ENCODE measurements around the gene TTLL6. TPM values are rescaled to one million over a fixed set of nuclear protein-coding genes. Genes with fewer than 3 reads are reported as not detected.

Gene TTLL6
- 0.22 TPM in 1 of 2 replicates, not detected in the other for total RNA-seq

DNA sequence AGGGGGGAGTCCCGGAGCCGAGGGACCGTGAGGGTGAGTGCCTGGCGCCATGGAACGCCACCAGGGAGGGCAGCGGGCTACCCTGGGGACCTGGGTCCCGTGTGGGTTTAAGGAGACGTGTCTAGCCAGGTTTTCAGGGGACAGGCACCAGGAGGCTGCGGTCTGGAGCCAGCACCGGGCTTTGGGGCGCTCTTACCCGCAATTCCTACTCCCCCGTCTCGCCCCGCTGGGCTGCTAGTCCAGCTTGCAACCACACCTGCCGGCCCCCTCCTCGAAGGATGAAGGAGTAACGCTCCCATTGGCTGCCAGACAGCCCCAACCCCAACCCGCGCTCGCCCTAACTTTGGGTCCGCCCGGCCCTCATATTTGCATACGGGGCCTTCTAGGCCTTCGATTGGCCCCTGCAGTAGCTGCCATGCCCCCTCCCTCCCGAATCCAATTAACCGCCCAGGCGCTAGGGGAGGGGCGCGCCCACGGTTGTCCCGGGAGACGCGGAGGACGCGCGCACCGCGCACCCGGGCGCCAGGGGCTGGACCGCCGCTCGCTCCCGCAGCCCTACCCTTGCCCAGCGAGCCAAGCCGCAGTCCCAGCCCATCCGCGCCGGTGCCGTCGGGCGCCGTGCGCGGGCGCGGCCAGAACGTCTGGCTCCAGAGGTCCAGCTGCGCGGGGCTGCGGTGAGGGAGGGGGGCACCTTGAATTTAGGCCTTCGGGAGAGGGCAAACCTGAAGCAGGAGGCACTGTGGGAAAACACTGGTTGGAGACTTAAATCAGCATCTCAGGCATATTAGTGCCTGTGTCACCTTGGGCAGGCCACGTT lies at the start of gene TTLL6:
TSS of gene TTLL6 (minus strand) at position 456 of the 817 bp plus-strand sequence. CDS start at position 299, 157 bp downstream.
- TF ChIP-seq, protein P1, sequence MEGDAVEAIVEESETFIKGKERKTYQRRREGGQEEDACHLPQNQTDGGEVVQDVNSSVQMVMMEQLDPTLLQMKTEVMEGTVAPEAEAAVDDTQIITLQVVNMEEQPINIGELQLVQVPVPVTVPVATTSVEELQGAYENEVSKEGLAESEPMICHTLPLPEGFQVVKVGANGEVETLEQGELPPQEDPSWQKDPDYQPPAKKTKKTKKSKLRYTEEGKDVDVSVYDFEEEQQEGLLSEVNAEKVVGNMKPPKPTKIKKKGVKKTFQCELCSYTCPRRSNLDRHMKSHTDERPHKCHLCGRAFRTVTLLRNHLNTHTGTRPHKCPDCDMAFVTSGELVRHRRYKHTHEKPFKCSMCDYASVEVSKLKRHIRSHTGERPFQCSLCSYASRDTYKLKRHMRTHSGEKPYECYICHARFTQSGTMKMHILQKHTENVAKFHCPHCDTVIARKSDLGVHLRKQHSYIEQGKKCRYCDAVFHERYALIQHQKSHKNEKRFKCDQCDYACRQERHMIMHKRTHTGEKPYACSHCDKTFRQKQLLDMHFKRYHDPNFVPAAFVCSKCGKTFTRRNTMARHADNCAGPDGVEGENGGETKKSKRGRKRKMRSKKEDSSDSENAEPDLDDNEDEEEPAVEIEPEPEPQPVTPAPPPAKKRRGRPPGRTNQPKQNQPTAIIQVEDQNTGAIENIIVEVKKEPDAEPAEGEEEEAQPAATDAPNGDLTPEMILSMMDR (conservative IDR thresholded peaks at IDR 0.05; ENCODE audit: low read depth, low read length): no peak
- peak within 1 kb of the TSS; percentile 53 for H3K4me3 ChIP-seq (ENCODE audit: low read depth, low read length)
- no peak for DNase-seq (ENCODE audit: low read depth)

DNA sequence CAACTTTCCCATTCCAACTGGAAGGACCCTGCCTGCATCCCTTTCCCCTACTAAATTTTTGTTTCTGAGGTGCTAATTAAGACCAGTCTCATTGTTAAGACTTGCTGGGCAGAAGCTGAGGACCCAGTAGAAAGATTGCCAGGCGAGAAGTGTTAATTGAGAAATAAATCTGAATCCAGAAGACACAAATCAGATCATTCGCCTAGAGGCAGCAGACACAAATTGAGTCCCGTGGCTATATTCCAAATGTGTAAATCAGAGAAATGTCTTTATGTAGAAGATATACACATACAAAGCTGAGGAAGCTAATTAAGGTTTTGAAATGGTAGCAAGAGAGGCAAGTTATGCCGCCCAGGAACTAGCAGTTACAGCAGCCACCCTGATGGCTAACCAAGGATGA lies 43.4 kb upstream of the TTLL6 start:
- DNase-seq (ENCODE audit: low read depth): no peak
- TF ChIP-seq, protein P1 (conservative IDR thresholded peaks at IDR 0.05; ENCODE audit: low read depth, low read length): no peak
- no peak overlapping the region for H3K4me3 ChIP-seq (ENCODE audit: low read depth, low read length)

DNA sequence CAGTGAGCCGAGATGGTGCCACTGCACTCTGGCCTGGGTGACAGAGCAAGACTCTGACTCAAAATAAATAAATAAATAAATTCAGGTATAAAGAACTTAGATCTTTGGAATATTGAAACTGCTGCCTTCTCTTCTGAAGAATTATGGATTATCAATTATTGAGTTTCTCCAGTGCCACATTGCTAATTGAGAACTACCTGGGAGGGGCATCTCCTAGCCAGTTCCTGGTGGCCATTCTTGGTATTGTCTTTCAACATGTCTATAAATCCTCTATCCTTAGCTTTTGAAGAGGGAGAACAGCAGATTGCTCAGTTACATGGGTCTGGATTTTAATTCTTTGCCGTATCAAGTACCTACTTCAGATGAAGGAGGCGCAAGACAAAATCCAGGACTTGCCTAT lies 43.0 kb upstream of the TTLL6 start:
- no peak for DNase-seq (ENCODE audit: low read depth)
- no peak overlapping the region for H3K4me3 ChIP-seq (ENCODE audit: low read depth, low read length)

DNA sequence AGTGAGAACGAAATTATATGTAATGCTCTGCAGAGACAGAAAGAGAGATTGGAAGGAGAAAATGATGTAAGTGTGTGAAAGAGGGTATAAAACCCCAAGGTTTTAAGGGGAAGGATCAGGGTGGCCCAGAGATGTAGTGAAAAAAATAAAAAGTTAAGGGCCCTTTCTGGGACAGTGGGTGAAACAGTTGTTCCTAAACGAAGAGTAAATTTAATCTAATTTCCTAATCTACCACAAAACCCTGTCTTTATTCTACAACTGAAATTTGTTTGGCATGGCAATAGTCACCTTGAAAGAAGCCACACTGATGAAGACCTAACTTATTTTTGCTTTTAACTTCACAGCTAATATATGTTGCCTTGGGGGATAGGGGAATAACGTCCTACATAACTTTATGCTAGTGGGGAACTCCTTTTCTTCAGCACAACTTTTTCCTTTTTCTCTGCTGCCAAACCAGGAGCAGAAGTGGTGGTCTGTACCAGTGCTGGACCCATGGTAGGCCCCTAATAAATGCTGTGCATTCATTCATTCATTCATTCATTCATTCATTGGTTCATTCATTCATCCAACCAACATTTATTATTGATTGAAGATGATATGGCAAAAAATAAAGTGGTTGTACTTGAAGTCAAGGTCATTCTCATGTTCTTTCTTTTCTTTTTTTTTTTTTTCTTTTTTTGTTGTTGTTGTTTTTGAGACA lies 39.2 kb upstream of the TTLL6 start:
- H3K4me3 ChIP-seq (ENCODE audit: low read depth, low read length): no peak overlapping the region
- DNase-seq (ENCODE audit: low read depth): no peak
- TF ChIP-seq, protein P1 (conservative IDR thresholded peaks at IDR 0.05; ENCODE audit: low read depth, low read length): no peak

More for the DNA sequence above, 43.0 kb upstream of the TTLL6 start:
- TF ChIP-seq, protein P1 (conservative IDR thresholded peaks at IDR 0.05; ENCODE audit: low read depth, low read length): peak; percentile 29

DNA sequence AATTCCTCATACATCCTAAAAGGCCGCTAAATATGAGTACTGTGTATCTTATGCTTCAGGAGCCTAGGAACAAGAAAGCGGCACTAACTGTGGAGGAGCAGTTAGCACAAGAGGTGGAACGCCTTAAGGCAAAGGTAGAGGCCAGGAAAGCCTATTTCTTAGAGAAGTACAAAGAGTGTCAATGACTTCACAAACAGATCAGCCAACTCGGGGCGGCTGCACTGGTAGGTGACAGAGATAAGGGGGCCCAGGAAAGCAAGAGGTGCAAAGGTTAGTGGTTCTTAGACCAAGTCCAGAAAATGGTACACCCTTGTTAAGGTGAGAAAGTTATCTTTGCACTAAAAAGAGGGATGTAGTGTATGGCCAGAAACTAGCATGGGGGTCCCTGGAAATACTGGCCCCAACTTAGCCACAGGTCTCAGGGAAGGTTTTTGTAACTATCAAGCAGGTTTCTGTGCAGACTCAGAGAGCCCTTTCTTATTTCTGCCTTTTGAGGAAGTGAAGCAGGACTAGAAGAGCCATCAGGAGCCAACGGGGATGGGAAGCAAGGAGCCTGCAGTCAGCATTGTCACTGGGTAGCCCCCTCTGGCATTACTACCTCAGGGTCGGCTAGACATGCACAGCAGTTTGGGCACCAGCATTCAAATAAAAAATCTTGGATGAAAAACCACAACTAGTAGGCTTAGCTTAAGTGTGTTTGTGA lies 37.9 kb upstream of the TTLL6 start:
- TF ChIP-seq, protein P1 (conservative IDR thresholded peaks at IDR 0.05; ENCODE audit: low read depth, low read length): no peak

DNA sequence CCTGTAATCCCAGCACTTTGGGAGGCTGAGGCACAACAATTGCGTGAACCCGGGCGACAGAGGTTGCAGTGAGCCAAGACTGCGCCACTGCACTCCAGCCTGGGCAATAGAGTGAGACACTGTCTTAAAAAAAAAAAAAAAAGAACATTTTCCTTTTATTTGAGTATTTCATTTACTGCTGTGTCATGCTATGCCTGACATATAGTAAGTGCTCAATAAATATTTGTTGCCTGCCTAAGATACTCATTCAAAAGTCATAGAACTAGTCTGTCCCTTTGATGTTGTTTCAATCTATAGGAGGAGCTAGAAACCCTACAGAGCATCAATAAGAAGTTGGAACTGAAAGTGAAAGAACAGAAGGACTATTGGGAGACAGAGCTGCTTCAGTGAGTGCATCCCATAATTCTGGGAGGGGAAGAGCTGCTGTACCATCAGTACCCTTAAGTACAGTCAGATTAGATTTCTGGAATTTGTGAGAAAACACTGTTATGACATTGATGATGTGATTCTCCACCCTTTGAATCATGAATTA lies 33.8 kb upstream of the TTLL6 start:
- H3K4me3 ChIP-seq (ENCODE audit: low read depth, low read length): no peak overlapping the region
- TF ChIP-seq, protein P1 (conservative IDR thresholded peaks at IDR 0.05; ENCODE audit: low read depth, low read length): no peak
- no peak for DNase-seq (ENCODE audit: low read depth)

More for the DNA sequence above, 37.9 kb upstream of the TTLL6 start:
- no peak for DNase-seq (ENCODE audit: low read depth)
- H3K4me3 ChIP-seq (ENCODE audit: low read depth, low read length): no peak overlapping the region
